Right renal pelvis (tissue), 4 donors: Measurements from ENCODE around the gene RHOXF2B. TPM values are rescaled to one million over a fixed set of nuclear protein-coding genes. Genes with fewer than 3 reads are reported as not detected.

Source experiments
- DNase-seq, 4 donors: peaks; one replicate each; pipeline ENCODE4 v3.0.0-alpha.2; 2013; ENCODE audit warnings: low read depth in 4 of 4, low spot score in 3 of 4, missing footprints in 1 of 4
- polyA plus RNA-seq, 4 donors: library from polyadenylated mRNA; unstranded; fragments of 120-200 nt; gene quantifications; one replicate each; pipeline ENCODE4 v1.2.1, GENCODE V29; 2013; ENCODE audit not compliant: insufficient read length in 4 of 4

Gene RHOXF2B
- polyA plus RNA-seq, 4 donors: 0.07 to 0.87 (median 0.08) TPM; not detected in 1

DNA sequence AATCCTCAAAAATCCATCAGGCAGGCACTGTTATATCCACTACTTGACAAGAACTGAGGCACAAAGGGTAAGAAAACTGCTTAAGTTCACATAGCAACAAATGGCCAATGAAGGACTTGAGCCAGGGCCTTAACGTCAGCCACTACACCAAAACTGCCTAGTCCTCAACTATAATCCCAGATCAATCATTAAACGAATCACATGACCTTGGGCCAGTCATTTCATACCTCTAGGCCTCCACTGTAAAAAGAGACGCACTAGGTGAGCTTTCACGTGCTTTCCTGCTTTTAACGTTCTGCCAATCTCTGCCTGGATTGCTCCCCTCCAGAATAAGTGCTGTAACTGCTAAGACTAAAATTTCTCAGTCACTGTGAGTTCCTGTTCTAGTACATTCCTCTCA lies 54.7 kb downstream of the RHOXF2B start:
- no peak for DNase-seq

Other genes with a start within 250 kb of the RHOXF2B start
- gene UPF3B, start 224.7 kb downstream of the RHOXF2B start, polyA plus RNA-seq: 10 to 100 TPM; 26.7 to 32.7 (median 29.7) TPM
- 10 to 100 TPM; 11.4 to 13.4 (median 12.2) TPM for gene RNF113A, start 206.0 kb downstream of the RHOXF2B start, polyA plus RNA-seq
- gene NDUFA1, start 205.9 kb downstream of the RHOXF2B start, polyA plus RNA-seq: 100 to 1,000 TPM; 136 to 144 (median 141) TPM
- under 1 TPM in 3 of 4 donors, not detected in 1; 0.24 to 0.55 (median 0.27) TPM for gene AKAP14, start 181.8 kb downstream of the RHOXF2B start, polyA plus RNA-seq
- gene NKAP, start 133.9 kb downstream of the RHOXF2B start, polyA plus RNA-seq: 10 to 100 TPM; 13.4 to 15.2 (median 14.7) TPM
- 1 to 10 TPM in 3 of 4 donors, under 1 TPM in 1; 0.22 to 2.3 (median 1.1) TPM for gene RHOXF1, start 38.2 kb upstream of the RHOXF2B start, polyA plus RNA-seq
- gene RHOXF2, start 80.9 kb upstream of the RHOXF2B start, polyA plus RNA-seq: under 1 TPM in 1 of 4 donors, not detected in 3; 0.57 TPM
- gene ZBTB33, start 173.1 kb upstream of the RHOXF2B start, polyA plus RNA-seq: 10 to 100 TPM; 21.9 to 31.3 (median 30.9) TPM
- gene TMEM255A, start 233.8 kb upstream of the RHOXF2B start, polyA plus RNA-seq: under 1 TPM; 0.39 to 0.96 (median 0.59) TPM